MM.1S (cell line): ENCODE data around the gene CASTOR1.
A peak's percentile ranks its signal among the peaks of the same experiment; 100 is the strongest.

Experiments
- DNase-seq: peaks from one replicate; pipeline ENCODE4 v3.0.0-alpha.2; 2015
- H2AFZ ChIP-seq: fragments of 300-600 bp; sonication (generic); 2 replicates; pipeline ENCODE4 v1.6.0; 2016; ENCODE audit warnings: antibody characterized with exemption, low read length
- H3F3A ChIP-seq: fragments of 300-600 bp; sonication (generic); 2 replicates; pipeline ENCODE4 v1.6.1; 2016; ENCODE audit warnings: mild to moderate bottlenecking, antibody characterized with exemption, low read length, moderate library complexity, mixed read lengths; ENCODE audit not compliant: insufficient read depth
- H3K27ac ChIP-seq: fragments of 300-600 bp; sonication (generic); 2 replicates; pipeline ENCODE4 v1.5.1; 2016; ENCODE audit warnings: mild to moderate bottlenecking, low read length
- H3K27me3 ChIP-seq: fragments of 300-600 bp; sonication (generic); replicated peaks from 2 replicates; pipeline ENCODE4 v1.6.0; 2016; ENCODE audit warnings: low read length; ENCODE audit not compliant: insufficient read depth
- H3K36me3 ChIP-seq: fragments of 300-600 bp; sonication (generic); replicated peaks from 2 replicates; pipeline ENCODE4 v1.6.1; 2016; ENCODE audit warnings: mild to moderate bottlenecking, low read length, mixed read lengths; ENCODE audit not compliant: insufficient read depth
- H3K4me1 ChIP-seq: fragments of 300-600 bp; sonication (generic); 2 replicates; pipeline ENCODE4 v1.6.1; 2016; ENCODE audit warnings: low read length, mixed read lengths
- H3K4me2 ChIP-seq: fragments of 300-600 bp; sonication (generic); 2 replicates; pipeline ENCODE4 v1.6.0; 2016; ENCODE audit warnings: low read depth, low read length
- H3K4me3 ChIP-seq: fragments of 300-600 bp; sonication (generic); 2 replicates; pipeline ENCODE4 v1.5.1; 2016; ENCODE audit warnings: low read length, mixed read lengths
- H3K79me2 ChIP-seq: fragments of 300-600 bp; sonication (generic); 2 replicates; pipeline ENCODE4 v1.6.1; 2016; ENCODE audit warnings: mixed run types, low read length, mixed read lengths
- H3K9ac ChIP-seq: fragments of 300-600 bp; sonication (generic); 2 replicates; pipeline ENCODE4 v1.6.1; 2016; ENCODE audit warnings: low read length, mixed read lengths
- H3K9me2 ChIP-seq: fragments of 300-600 bp; sonication (generic); replicated peaks from 2 replicates; pipeline ENCODE4 v1.6.1; 2016; ENCODE audit warnings: mild to moderate bottlenecking, low read length, mixed read lengths; ENCODE audit not compliant: insufficient read depth
- H3K9me3 ChIP-seq: fragments of 300-600 bp; sonication (generic); replicated peaks from 2 replicates; pipeline ENCODE4 v1.6.1; 2016; ENCODE audit warnings: mild to moderate bottlenecking, low read length, mixed read lengths; ENCODE audit not compliant: insufficient read depth
- H4K20me1 ChIP-seq: fragments of 300-600 bp; sonication (generic); 2 replicates; pipeline ENCODE4 v1.6.1; 2016; ENCODE audit warnings: mild to moderate bottlenecking, low read length, moderate library complexity, mixed read lengths; ENCODE audit not compliant: insufficient read depth
- EZH2 ChIP-seq: fragments of 300-600 bp; sonication (generic); optimal IDR thresholded peaks from 2 replicates; pipeline ENCODE3; 2017; ENCODE audit warnings: low read depth, mild to moderate bottlenecking, antibody characterized with exemption, low read length, mixed read lengths
- EZH2phosphoT487 ChIP-seq: fragments of 300-600 bp; sonication (generic); IDR thresholded peaks from 2 replicates; pipeline ENCODE4 v1.6.1; 2018; ENCODE audit warnings: antibody characterized with exemption, low read length
- TF ChIP-seq, protein P1 (sequence below): fragments of 300-600 bp; sonication (generic); IDR thresholded peaks from 2 replicates; pipeline ENCODE4 v1.5.1; 2016; ENCODE audit warnings: antibody characterized with exemption, low read length, mixed read lengths

CASTOR1 gene

DNA sequence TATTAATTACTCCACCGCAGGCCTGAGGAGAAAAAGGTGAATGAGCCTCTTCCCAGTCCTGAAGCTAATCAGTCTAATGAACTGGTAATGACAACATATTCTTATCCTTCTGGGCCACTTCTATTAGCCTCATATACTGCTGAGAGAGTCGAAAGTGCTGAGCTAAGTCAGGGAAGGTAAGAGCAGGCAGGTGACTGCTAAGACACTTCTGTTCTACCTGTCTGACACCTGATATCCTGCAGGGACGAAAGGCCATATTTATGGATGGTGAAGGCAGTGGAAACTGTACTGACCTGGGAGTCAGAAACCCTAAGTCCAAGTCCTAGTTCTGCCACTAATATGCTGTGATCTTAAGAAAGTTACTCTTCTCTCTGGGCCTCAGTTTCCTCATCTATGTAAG, 33.9 kb upstream of the CASTOR1 start:
- Histone ChIP-seq H3K36me3 (no peaks in the 10 kb centered on the region), H3K79me2 (peaks cover 56% of the 10 kb centered on the region), H3K9ac (no peak overlapping the region), H3K27ac (peak overlapping the region; percentile 14; the same call in 1 of the 2 replicates), H3K9me3 (no peaks in the 10 kb centered on the region), H3K4me2 (peak overlapping the region; percentile 21; the same call in 1 of the 2 replicates), H2AFZ (no peak overlapping the region), H3K9me2 (no peaks in the 10 kb centered on the region), H3K27me3 (no peaks in the 10 kb centered on the region), H3F3A (peaks cover 12% of the 10 kb centered on the region), H3K4me3 (no peak overlapping the region), H3K4me1 (peaks cover 32% of the 10 kb centered on the region), H4K20me1 (no peaks in the 10 kb centered on the region)
- peak; percentile 39 for DNase-seq
- no peak for TF ChIP-seq EZH2
- TF ChIP-seq, protein P1, sequence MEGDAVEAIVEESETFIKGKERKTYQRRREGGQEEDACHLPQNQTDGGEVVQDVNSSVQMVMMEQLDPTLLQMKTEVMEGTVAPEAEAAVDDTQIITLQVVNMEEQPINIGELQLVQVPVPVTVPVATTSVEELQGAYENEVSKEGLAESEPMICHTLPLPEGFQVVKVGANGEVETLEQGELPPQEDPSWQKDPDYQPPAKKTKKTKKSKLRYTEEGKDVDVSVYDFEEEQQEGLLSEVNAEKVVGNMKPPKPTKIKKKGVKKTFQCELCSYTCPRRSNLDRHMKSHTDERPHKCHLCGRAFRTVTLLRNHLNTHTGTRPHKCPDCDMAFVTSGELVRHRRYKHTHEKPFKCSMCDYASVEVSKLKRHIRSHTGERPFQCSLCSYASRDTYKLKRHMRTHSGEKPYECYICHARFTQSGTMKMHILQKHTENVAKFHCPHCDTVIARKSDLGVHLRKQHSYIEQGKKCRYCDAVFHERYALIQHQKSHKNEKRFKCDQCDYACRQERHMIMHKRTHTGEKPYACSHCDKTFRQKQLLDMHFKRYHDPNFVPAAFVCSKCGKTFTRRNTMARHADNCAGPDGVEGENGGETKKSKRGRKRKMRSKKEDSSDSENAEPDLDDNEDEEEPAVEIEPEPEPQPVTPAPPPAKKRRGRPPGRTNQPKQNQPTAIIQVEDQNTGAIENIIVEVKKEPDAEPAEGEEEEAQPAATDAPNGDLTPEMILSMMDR: no peak
- TF ChIP-seq EZH2phosphoT487: no peak

DNA sequence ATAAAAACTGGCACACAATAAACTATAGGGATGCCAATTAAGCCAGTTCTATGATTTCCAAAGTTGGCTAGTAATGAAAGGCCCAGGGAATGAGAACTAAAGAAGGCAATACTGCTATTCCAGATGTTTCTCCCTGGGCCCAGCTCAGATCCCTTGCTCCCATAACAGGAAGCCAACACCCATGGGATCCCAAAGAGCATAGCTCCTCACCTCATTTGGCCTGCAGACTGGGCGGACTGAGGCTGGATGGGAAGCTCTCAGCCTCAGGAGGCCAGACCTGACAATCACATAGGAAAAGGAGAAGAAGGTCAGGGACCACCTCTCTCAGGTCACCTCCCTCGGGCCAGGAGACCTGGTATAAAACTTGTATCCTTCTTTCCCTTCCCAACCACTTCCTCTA, 32.2 kb upstream of the CASTOR1 start:
- H3K4me2 ChIP-seq: no peak overlapping the region
- H4K20me1 ChIP-seq: no peaks in the 10 kb centered on the region
- H3K27me3 ChIP-seq: no peaks in the 10 kb centered on the region
- no peaks in the 10 kb centered on the region for H3K36me3 ChIP-seq
- H2AFZ ChIP-seq: no peak overlapping the region
- TF ChIP-seq EZH2 (no peak), EZH2phosphoT487 (no peak)
- TF ChIP-seq, protein P1: no peak
- H3K9me3 ChIP-seq: no peaks in the 10 kb centered on the region
- no peak overlapping the region for H3K4me3 ChIP-seq
- no peak for DNase-seq
- H3F3A ChIP-seq: no peaks in the 10 kb centered on the region
- H3K27ac ChIP-seq: no peak overlapping the region
- no peak overlapping the region for H3K9ac ChIP-seq
- H3K79me2 ChIP-seq: peaks cover 68% of the 10 kb centered on the region
- peaks cover 29% of the 10 kb centered on the region for H3K4me1 ChIP-seq
- no peaks in the 10 kb centered on the region for H3K9me2 ChIP-seq

DNA sequence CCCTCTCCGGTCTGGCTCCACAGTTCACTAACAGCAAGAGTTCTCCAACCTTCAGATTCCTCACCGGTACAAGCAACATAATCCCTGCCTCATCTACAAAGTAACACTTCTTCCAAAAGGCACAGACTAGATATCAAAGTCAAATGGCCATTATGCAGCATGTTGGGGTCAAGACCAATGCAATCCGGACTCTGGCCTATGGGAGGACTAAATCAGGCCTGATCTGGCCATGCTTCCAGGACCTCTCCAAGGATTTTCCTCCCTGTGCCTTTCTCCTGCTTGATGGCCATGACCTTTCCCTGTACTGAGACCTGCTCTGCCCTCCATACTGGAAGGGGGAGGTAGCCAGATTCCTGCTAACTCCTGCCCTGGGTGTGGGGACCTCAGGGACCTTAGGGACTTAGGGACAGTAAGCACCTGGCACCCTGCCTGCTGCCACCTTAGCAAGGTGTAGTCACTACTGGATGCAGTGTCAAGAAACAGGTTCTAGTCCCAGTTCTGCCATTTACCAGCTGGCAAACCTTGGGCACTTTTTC, 30.8 kb upstream of the CASTOR1 start:
- no peak overlapping the region for H3K27ac ChIP-seq
- no peaks in the 10 kb centered on the region for H3K9me3 ChIP-seq
- H3K4me3 ChIP-seq: no peak overlapping the region
- no peaks in the 10 kb centered on the region for H3K36me3 ChIP-seq
- H3K27me3 ChIP-seq: no peaks in the 10 kb centered on the region
- no peaks in the 10 kb centered on the region for H4K20me1 ChIP-seq
- TF ChIP-seq EZH2phosphoT487 (no peak), EZH2 (no peak)
- TF ChIP-seq, protein P1: no peak
- DNase-seq: no peak
- no peak overlapping the region for H3K9ac ChIP-seq
- H3K79me2 ChIP-seq: peaks cover 68% of the 10 kb centered on the region
- no peak overlapping the region for H2AFZ ChIP-seq
- no peaks in the 10 kb centered on the region for H3K9me2 ChIP-seq
- no peaks in the 10 kb centered on the region for H3F3A ChIP-seq
- H3K4me2 ChIP-seq: no peak overlapping the region
- peaks cover 20% of the 10 kb centered on the region for H3K4me1 ChIP-seq
